GM21390 (cell line): ENCODE results near the gene NRG3.
"Not testable (repeated sequence)": the region's sequence is repeated elsewhere in the genome, so short reads cannot be mapped to it uniquely, and the experiment has no call there.

Experiments used
- ATAC-seq: cut with Tn5 transposase; IDR thresholded peaks from one replicate; pipeline ENCODE4 v1.9.1; 2021; ENCODE audit not compliant: unreplicated experiment

The NRG3 gene

GRCh38 chr10:81957976-81958375, 83.0 kb downstream of the NRG3 start:
- ATAC-seq = no peak

- no peak for ATAC-seq
These were observed 84.0 kb downstream of the NRG3 start for GRCh38 chr10:81959016-81959415.

GRCh38 chr10:81961451-81962184, 86.6 kb downstream of the NRG3 start:
- no peak for ATAC-seq

GRCh38 chr10:81963606-81964005, 88.6 kb downstream of the NRG3 start:
- no peak for ATAC-seq

- no peak for ATAC-seq
These were observed 92.7 kb downstream of the NRG3 start for GRCh38 chr10:81967716-81968115.

GRCh38 chr10:81969136-81969535, 94.1 kb downstream of the NRG3 start:
- no peak for ATAC-seq

GRCh38 chr10:81978238-81978637, 103.2 kb downstream of the NRG3 start:
- no peak for ATAC-seq

- no peak for ATAC-seq
These were observed 106.7 kb downstream of the NRG3 start for GRCh38 chr10:81981724-81982123.

- no peak for ATAC-seq
These were observed 109.4 kb downstream of the NRG3 start for GRCh38 chr10:81984428-81984827.

- ATAC-seq = no peak
These were observed 120.3 kb downstream of the NRG3 start for GRCh38 chr10:81995254-81995653.

- no peak for ATAC-seq
These were observed 121.9 kb downstream of the NRG3 start for GRCh38 chr10:81996927-81997326.

GRCh38 chr10:82020999-82021398, 146.0 kb downstream of the NRG3 start:
- no peak for ATAC-seq

GRCh38 chr10:82027711-82028110, 152.7 kb downstream of the NRG3 start:
- no peak for ATAC-seq

GRCh38 chr10:82037076-82037475, 162.1 kb downstream of the NRG3 start:
- no peak for ATAC-seq

- ATAC-seq = no peak
These were observed 163.6 kb downstream of the NRG3 start for GRCh38 chr10:82038587-82038986.

- no peak for ATAC-seq
These were observed 165.3 kb downstream of the NRG3 start for GRCh38 chr10:82040336-82040735.

GRCh38 chr10:82041018-82041417, 166.0 kb downstream of the NRG3 start:
- no peak for ATAC-seq

GRCh38 chr10:82056391-82056790, 181.4 kb downstream of the NRG3 start:
- ATAC-seq = no peak

GRCh38 chr10:82067192-82067591, 192.2 kb downstream of the NRG3 start:
- ATAC-seq = not testable (repeated sequence)

- ATAC-seq = no peak
These were observed 193.5 kb downstream of the NRG3 start for GRCh38 chr10:82068501-82068900.

GRCh38 chr10:82071231-82071630, 196.2 kb downstream of the NRG3 start:
- ATAC-seq = no peak

- ATAC-seq = no peak
These were observed 197.1 kb downstream of the NRG3 start for GRCh38 chr10:82072124-82072523.

GRCh38 chr10:82075605-82076004, 200.6 kb downstream of the NRG3 start:
- ATAC-seq = no peak
